NCI-H345 treated with DMSO at 0.1 percent for 48 hours (cell line): ENCODE data around the gene TRPV4.

ENCODE experiments used
- DNase-seq: peaks from one replicate; lab custom pipeline; 2025; ENCODE audit not compliant: unreplicated experiment; lab: John Stamatoyannopoulos, UW

TRPV4 gene

GRCh38 chr12:109741970-109742703, 91.1 kb downstream of the TRPV4 start:
- DNase-seq, result no peak

- no peak for DNase-seq
These were observed 91.8 kb downstream of the TRPV4 start for GRCh38 chr12:109741286-109741969.

- no peak for DNase-seq
These were observed 92.4 kb downstream of the TRPV4 start for GRCh38 chr12:109740694-109741245.

- DNase-seq, result no peak
These were observed 93.2 kb downstream of the TRPV4 start for GRCh38 chr12:109739747-109740693.

- DNase-seq, result no peak
These were observed 94.1 kb downstream of the TRPV4 start for GRCh38 chr12:109738878-109739665.

- DNase-seq, result no peak
These were observed 95.0 kb downstream of the TRPV4 start for GRCh38 chr12:109738209-109738608.

- no peak for DNase-seq
These were observed 95.6 kb downstream of the TRPV4 start for GRCh38 chr12:109737631-109738030.

- no peak for DNase-seq
These were observed 96.1 kb downstream of the TRPV4 start for GRCh38 chr12:109737126-109737525.

GRCh38 chr12:109736552-109737108, 96.6 kb downstream of the TRPV4 start:
- DNase-seq, result no peak

GRCh38 chr12:109735825-109736551, 97.2 kb downstream of the TRPV4 start:
- no peak for DNase-seq

GRCh38 chr12:109735051-109735521, 98.1 kb downstream of the TRPV4 start:
- DNase-seq, result no peak

GRCh38 chr12:109734219-109735000, 98.8 kb downstream of the TRPV4 start:
- peak; percentile 10 for DNase-seq
